NCI-H2227 (cell line): ENCODE data around the gene FAM149A.

Source experiments
- DNase-seq: peaks from one replicate; lab custom pipeline; 2025; ENCODE audit not compliant: unreplicated experiment; lab: John Stamatoyannopoulos, UW

Gene FAM149A

GRCh38 chr4:186200516-186200915 lies 96.0 kb downstream of the FAM149A start:
- no peak for DNase-seq

- DNase-seq, result no peak
These were observed 96.5 kb downstream of the FAM149A start for GRCh38 chr4:186201010-186201409.

GRCh38 chr4:186201535-186202230 lies 97.2 kb downstream of the FAM149A start:
- DNase-seq, result no peak

GRCh38 chr4:186202490-186203140 lies 98.1 kb downstream of the FAM149A start:
- DNase-seq, result no peak

GRCh38 chr4:186203406-186203805 lies 98.9 kb downstream of the FAM149A start:
- no peak for DNase-seq

- no peak for DNase-seq
These were observed 99.6 kb downstream of the FAM149A start for GRCh38 chr4:186204103-186204559.

GRCh38 chr4:186204686-186205085 lies 100.2 kb downstream of the FAM149A start:
- no peak for DNase-seq

- DNase-seq, result no peak
These were observed 100.7 kb downstream of the FAM149A start for GRCh38 chr4:186205156-186205555.

- peak; percentile 36 for DNase-seq
These were observed 112.0 kb downstream of the FAM149A start for GRCh38 chr4:186216465-186217024.

GRCh38 chr4:186217733-186218293 lies 113.3 kb downstream of the FAM149A start:
- DNase-seq, result no peak

GRCh38 chr4:186221624-186222023 lies 117.1 kb downstream of the FAM149A start:
- no peak for DNase-seq
